Heart left ventricle (tissue), 16 donors: ENCODE measurements around the gene KHDC4. TPM values are rescaled to one million over a fixed set of nuclear protein-coding genes. Genes with fewer than 3 reads are reported as not detected.
A peak's percentile ranks its signal among the peaks of the same experiment; 100 is the strongest.

ENCODE experiments used
- ATAC-seq, 4 donors: fragments of 200-7000 bp; cut with Tn5 transposase; one replicate each; pipeline ENCODE4 v1.9.1; 2020 to 2022; ENCODE audit warnings: moderate library complexity in 4 of 4, mild to moderate bottlenecking in 3 of 4, moderate number of reproducible peaks in 1 of 4
- DNase-seq, 5 donors: peaks; one replicate each; pipeline ENCODE4 v3.0.0-alpha.2; 2020
- H3K27ac ChIP-seq, 12 donors: fragments of 200-600 bp; sonication (generic) in 4 of 12; one replicate each; pipeline versions ENCODE4 v1.5.0 to v1.8.0; 2016 to 2022; ENCODE audit warnings: mild to moderate bottlenecking in 2 of 12
- H3K27me3 ChIP-seq, 9 donors: fragments of 200-600 bp; sonication (generic) in 2 of 9; one replicate each; pipeline versions ENCODE4 v1.5.1 to v1.8.0; 2016 to 2022; ENCODE audit warnings: mild to moderate bottlenecking in 3 of 9
- H3K36me3 ChIP-seq, 9 donors: fragments of 200-600 bp; sonication (generic) in 2 of 9; one replicate each; pipeline versions ENCODE4 v1.5.0 to v1.8.0; 2018 to 2022; ENCODE audit warnings: mild to moderate bottlenecking in 2 of 9
- H3K4me1 ChIP-seq, 12 donors: fragments of 200-600 bp; sonication (generic) in 4 of 12; one replicate each; pipeline versions ENCODE4 v1.5.0 to v1.8.0; 2016 to 2022; ENCODE audit warnings: mild to moderate bottlenecking in 3 of 12
- H3K4me3 ChIP-seq, 12 donors: fragments of 200-600 bp; sonication (generic) in 4 of 12; one replicate each; pipeline versions ENCODE4 v1.5.0 to v1.8.0; 2017 to 2022; ENCODE audit warnings: mild to moderate bottlenecking in 9 of 12, moderate library complexity in 4 of 12
- H3K9me3 ChIP-seq, 12 donors: fragments of 200-600 bp; sonication (generic) in 4 of 12; one replicate each; pipeline versions ENCODE4 v1.5.0 to v1.8.0; 2016 to 2022; ENCODE audit warnings: mild to moderate bottlenecking in 1 of 12
- POLR2A ChIP-seq, 2 donors: fragments of 450-650 bp; IDR thresholded peaks; one replicate each; pipeline ENCODE4 v1.6.1; 2017; ENCODE audit warnings: antibody characterized with exemption in 2 of 2, mild to moderate bottlenecking in 2 of 2, moderate library complexity in 2 of 2
- WGBS, 4 donors: extraction: QIAGEN DNeasy Blood & Tissue Kit in 2 of 4; methylation state at CpG; one replicate each; pipeline versions ENCODE4 v1.1.5 to v1.1.7; 2013 to 2018; 5-methylcytosine and 5-hydroxymethylcytosine counted together
- intact Hi-C, 10 donors: fragments of 100-400 bp; cut with DNase I; formaldehyde crosslinking; loops; one replicate each; pipeline versions ENCODE4 v1.11.1 to v1.14.2; 2022
- polyA plus RNA-seq, 2 donors: library from polyadenylated mRNA; stranded (reverse); fragments of 200-250 nt; gene quantifications; one replicate each; pipeline ENCODE4 v1.2.3, GENCODE V29; 2013
- total RNA-seq, 9 donors: library from RNA; depleted of rRNA in 2 of 9; stranded (reverse); fragments of >200 nt in 2 of 9; fragmentation: NEBNext Ultra II Directional in 3 of 9; extraction: Animal tissue kit (Norgen Biotek cat#: 25700) in 3 of 9; gene quantifications; one replicate each; pipeline versions ENCODE4 v1.1.0 to v1.2.4, GENCODE V29; 2016 to 2023
- TF ChIP-seq, protein P1 (sequence below), 12 donors: fragments of 200-600 bp; sonication (generic) in 4 of 12; IDR thresholded peaks; one replicate each; pipeline versions ENCODE4 v1.5.0 to v1.8.0; 2018 to 2022; ENCODE audit warnings: antibody characterized with exemption in 12 of 12, mild to moderate bottlenecking in 5 of 12
- donor health status: ischemic (EF 13 %, LVEDD 7.1; RV severe dilation, severe dysfunction).
- donor health status: healthy with polysubstance abuse.
- donor health status: DM: no; HTN: yes; CAD: no.
- donor health status: DM: no; HTN: no; CAD: no.
- donor health status: ischemic (EF 25% LVEDD 6.9; RV normal size, moderate dysfunction).
- donor health status: ischemic (EF 25% LVEDD 5.7; RV mildly dilated, moderate dysfunction).
- donor health status: healthy.
- donor health status: DM: yes; HTN: yes; CAD: no.
- donor health status: ischemic (EF 35%, LVEDD 5.7; RV mildly dilated, moderate dysfunction).
- donor health status: nonischemic (EF 11% LVEDD 7.7; RV severe dilation, severe dysfunction).
- donor health status: DM: yes; HTN: yes; CAD: no.
- donor health status: PGD.
- donor health status: ischemic (EF 29% LVEDD 5.4; RV normal size, mild dysfunction).
- donor health status: nonischemic (EF 23%, LVEDD 6.1; RV moderate dilation, normal function).

Gene KHDC4
- total and polyA plus RNA-seq, 11 donors = 16.9 to 28.0 (median 21.8) TPM

DNA sequence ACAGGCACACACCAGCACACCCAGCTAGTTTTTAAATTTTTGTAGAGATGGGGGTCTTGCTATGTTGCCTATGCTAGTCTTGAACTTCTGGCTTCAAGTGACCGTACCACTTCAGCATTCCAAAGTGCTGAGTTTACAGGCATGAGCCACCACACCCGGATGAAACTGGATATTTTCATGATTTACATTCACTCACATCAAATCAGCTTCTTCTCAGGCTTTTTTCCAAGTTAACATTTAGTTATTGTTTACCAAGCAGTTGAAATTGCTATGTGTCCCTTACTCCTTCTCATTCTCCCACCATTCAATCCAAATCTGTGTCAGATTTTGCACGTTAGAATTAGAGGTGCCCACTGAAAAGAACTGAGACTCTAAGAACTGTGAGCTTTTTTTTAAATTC lies 41.4 kb downstream of the KHDC4 start:
- ATAC-seq (no peak), DNase-seq (no peak)
- no peaks in the 10 kb centered on the region for H3K27me3 ChIP-seq
- H3K4me1 ChIP-seq = peaks cover 0 to 34% (median 13%) of the 10 kb centered on the region in 12 donors
- 58 to 71% (median 64%) methylated on average over 3 of the region's 3 CpGs for WGBS, 4 donors
- peak overlapping the region; percentile 40 to 86 (median 79) for H3K27ac ChIP-seq
- no peaks in the 10 kb centered on the region for H3K9me3 ChIP-seq
- intact Hi-C loops = loop anchor here in 1 of 10 donors (2.0 to 10.0 kb wide), 2 partner anchors 32 to 88 kb away; no protein-coding TSS in a partner anchor
- H3K4me3 ChIP-seq = no peak overlapping the region
- TF ChIP-seq POLR2A (IDR thresholded peaks at IDR 0.05) = no peak
- TF ChIP-seq, protein P1, sequence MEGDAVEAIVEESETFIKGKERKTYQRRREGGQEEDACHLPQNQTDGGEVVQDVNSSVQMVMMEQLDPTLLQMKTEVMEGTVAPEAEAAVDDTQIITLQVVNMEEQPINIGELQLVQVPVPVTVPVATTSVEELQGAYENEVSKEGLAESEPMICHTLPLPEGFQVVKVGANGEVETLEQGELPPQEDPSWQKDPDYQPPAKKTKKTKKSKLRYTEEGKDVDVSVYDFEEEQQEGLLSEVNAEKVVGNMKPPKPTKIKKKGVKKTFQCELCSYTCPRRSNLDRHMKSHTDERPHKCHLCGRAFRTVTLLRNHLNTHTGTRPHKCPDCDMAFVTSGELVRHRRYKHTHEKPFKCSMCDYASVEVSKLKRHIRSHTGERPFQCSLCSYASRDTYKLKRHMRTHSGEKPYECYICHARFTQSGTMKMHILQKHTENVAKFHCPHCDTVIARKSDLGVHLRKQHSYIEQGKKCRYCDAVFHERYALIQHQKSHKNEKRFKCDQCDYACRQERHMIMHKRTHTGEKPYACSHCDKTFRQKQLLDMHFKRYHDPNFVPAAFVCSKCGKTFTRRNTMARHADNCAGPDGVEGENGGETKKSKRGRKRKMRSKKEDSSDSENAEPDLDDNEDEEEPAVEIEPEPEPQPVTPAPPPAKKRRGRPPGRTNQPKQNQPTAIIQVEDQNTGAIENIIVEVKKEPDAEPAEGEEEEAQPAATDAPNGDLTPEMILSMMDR (IDR thresholded peaks at IDR 0.05) = no peak
- H3K36me3 ChIP-seq = peaks cover 0 to 33% (median 20%) of the 10 kb centered on the region in 9 donors

GRCh38 chr1:155890251-155890650 lies 44.0 kb downstream of the KHDC4 start:
- Histone ChIP-seq H3K27ac (peak overlapping the region in 6 of 12 donors; percentile 7 to 51 (median 22)), H3K27me3 (no peaks in the 10 kb centered on the region), H3K4me1 (peaks cover 0 to 34% (median 13%) of the 10 kb centered on the region in 12 donors), H3K4me3 (no peak overlapping the region), H3K9me3 (no peaks in the 10 kb centered on the region), H3K36me3 (peaks cover 0 to 20% (median 6%) of the 10 kb centered on the region in 9 donors)
- 51 to 64% (median 59%) methylated on average over 3 of the region's 3 CpGs for WGBS, 4 donors
- TF ChIP-seq, protein P1 (IDR thresholded peaks at IDR 0.05) = no peak
- no peak for TF ChIP-seq POLR2A (IDR thresholded peaks at IDR 0.05)
- DNase-seq (no peak), ATAC-seq (no peak)
- intact Hi-C loops = loop anchor here in 1 of 10 donors (10.0 kb wide), 1 partner anchor 85 kb away; no protein-coding TSS in a partner anchor

GRCh38 chr1:155889566-155889965 lies 44.6 kb downstream of the KHDC4 start:
- H3K27ac ChIP-seq = peak overlapping the region in 1 of 12 donors; percentile 27
- ATAC-seq = no peak
- intact Hi-C loops = no loop called here

GRCh38 chr1:155888481-155888880 lies 45.7 kb downstream of the KHDC4 start:
- DNase-seq = no peak
- H3K4me3 ChIP-seq = no peak overlapping the region
- intact Hi-C loops = no loop called here
- H3K4me1 ChIP-seq = peaks cover 0 to 22% (median 8%) of the 10 kb centered on the region in 12 donors
- TF ChIP-seq, protein P1 (IDR thresholded peaks at IDR 0.05) = no peak
- TF ChIP-seq POLR2A (IDR thresholded peaks at IDR 0.05) = no peak
- no peaks in the 10 kb centered on the region for H3K27me3 ChIP-seq
- H3K36me3 ChIP-seq = peaks cover 0 to 23% (median 5%) of the 10 kb centered on the region in 9 donors
- no peaks in the 10 kb centered on the region for H3K9me3 ChIP-seq
- H3K27ac ChIP-seq = no peak overlapping the region
- ATAC-seq = no peak
- 98 to 99% (median 98%) methylated on average over 5 of the region's 5 CpGs for WGBS, 4 donors

More at GRCh38 chr1:155889566-155889965, 44.6 kb downstream of the KHDC4 start:
- no peak for DNase-seq
- 67 to 75% (median 72%) methylated on average over 2 of the region's 2 CpGs for WGBS, 4 donors
- Histone ChIP-seq H3K4me3 (no peak overlapping the region), H3K27me3 (no peaks in the 10 kb centered on the region), H3K4me1 (peaks cover 0 to 33% (median 13%) of the 10 kb centered on the region in 12 donors), H3K9me3 (no peaks in the 10 kb centered on the region), H3K36me3 (peaks cover 0 to 22% (median 5%) of the 10 kb centered on the region in 9 donors)
- no peak for TF ChIP-seq POLR2A (IDR thresholded peaks at IDR 0.05)
- TF ChIP-seq, protein P1 (IDR thresholded peaks at IDR 0.05) = no peak
